H1 (cell line): Measurements from ENCODE around the gene CHAC2. TPM values are rescaled to one million over a fixed set of nuclear protein-coding genes. Genes with fewer than 3 reads are reported as not detected.

ENCODE experiments used
- BACH1 ChIP-seq: IDR thresholded peaks from 2 replicates; pipeline ENCODE4 v1.6.1; 2012; ENCODE audit warnings: low read length, improper control_type of control experiment
- CEBPB ChIP-seq: IDR thresholded peaks from 2 replicates; pipeline ENCODE4 v1.6.1; 2012; ENCODE audit warnings: low read depth, low read length
- GABPA ChIP-seq: IDR thresholded peaks from 2 replicates; pipeline ENCODE4 v1.6.1; 2011; ENCODE audit warnings: mild to moderate bottlenecking, low read length, moderate library complexity, borderline replicate concordance; ENCODE audit not compliant: insufficient read depth
- RXRA ChIP-seq: IDR thresholded peaks from 2 replicates; pipeline ENCODE4 v1.6.1; 2011; ENCODE audit warnings: low read depth, mild to moderate bottlenecking, low read length, moderate library complexity; ENCODE audit not compliant: insufficient read depth
- YY1 ChIP-seq: IDR thresholded peaks from 2 replicates; pipeline ENCODE4 v1.6.1; 2011; ENCODE audit warnings: low read depth, mild to moderate bottlenecking, low read length
- polyA plus RNA-seq, 7 experiments: library from polyadenylated mRNA; depleted of rRNA in 3 of 7; stranded (reverse) in 5 of 7; unstranded in 2 of 7; fragments of >200 nt in 5 of 7; fragments of 200-250 nt in 2 of 7; gene quantifications; 1 replicate in 5 of 7; 2 replicates in 1 of 7; 4 replicates in 1 of 7; pipeline versions ENCODE4 v1.2.1 to v1.2.3, GENCODE V29; 2011 to 2013; ENCODE audit warnings: missing spikeins in 2 of 7, mixed read lengths in 2 of 7
- total RNA-seq: library from RNA; stranded (reverse); fragmentation: NEBNext Ultra II Directional; extraction: Animal tissue kit (Norgen Biotek cat#: 25700); gene quantifications from 2 replicates; pipeline ENCODE4 v1.2.1, GENCODE V29; 2021
- TF ChIP-seq, protein P1 (sequence below): fragments of 300-600 bp; sonication (generic); IDR thresholded peaks from 2 replicates; pipeline ENCODE4 v1.7.1; 2012; ENCODE audit warnings: low read length, moderate library complexity, mild to moderate bottlenecking, inconsistent platforms; ENCODE audit not compliant: insufficient replicate concordance

The CHAC2 gene
- total and polyA plus RNA-seq, 2 of the 8 experiments (the other 6 are each of a cell fraction or from before 2014, with no cell fraction given) = 5.4 to 11.2 TPM

DNA sequence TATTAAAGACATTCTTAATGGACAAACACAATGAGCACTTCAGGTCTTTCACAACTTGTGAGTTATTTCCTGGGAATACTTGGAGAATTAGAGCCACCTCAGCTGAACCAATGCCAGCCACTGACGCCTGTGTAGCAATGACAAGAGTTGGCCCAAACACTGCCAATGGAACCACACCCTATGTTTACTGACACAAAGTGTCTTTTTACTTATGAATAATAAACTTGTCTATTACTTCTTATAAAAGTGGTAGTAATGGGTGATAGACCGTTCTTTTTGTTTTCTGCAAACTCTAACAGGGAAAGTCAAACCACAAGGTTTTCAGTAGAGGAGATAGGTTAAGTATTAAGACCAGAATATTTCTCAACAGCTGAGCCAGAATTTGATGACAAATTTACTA, 12.5 kb upstream of the CHAC2 start (continued):
- TF ChIP-seq, protein P1, sequence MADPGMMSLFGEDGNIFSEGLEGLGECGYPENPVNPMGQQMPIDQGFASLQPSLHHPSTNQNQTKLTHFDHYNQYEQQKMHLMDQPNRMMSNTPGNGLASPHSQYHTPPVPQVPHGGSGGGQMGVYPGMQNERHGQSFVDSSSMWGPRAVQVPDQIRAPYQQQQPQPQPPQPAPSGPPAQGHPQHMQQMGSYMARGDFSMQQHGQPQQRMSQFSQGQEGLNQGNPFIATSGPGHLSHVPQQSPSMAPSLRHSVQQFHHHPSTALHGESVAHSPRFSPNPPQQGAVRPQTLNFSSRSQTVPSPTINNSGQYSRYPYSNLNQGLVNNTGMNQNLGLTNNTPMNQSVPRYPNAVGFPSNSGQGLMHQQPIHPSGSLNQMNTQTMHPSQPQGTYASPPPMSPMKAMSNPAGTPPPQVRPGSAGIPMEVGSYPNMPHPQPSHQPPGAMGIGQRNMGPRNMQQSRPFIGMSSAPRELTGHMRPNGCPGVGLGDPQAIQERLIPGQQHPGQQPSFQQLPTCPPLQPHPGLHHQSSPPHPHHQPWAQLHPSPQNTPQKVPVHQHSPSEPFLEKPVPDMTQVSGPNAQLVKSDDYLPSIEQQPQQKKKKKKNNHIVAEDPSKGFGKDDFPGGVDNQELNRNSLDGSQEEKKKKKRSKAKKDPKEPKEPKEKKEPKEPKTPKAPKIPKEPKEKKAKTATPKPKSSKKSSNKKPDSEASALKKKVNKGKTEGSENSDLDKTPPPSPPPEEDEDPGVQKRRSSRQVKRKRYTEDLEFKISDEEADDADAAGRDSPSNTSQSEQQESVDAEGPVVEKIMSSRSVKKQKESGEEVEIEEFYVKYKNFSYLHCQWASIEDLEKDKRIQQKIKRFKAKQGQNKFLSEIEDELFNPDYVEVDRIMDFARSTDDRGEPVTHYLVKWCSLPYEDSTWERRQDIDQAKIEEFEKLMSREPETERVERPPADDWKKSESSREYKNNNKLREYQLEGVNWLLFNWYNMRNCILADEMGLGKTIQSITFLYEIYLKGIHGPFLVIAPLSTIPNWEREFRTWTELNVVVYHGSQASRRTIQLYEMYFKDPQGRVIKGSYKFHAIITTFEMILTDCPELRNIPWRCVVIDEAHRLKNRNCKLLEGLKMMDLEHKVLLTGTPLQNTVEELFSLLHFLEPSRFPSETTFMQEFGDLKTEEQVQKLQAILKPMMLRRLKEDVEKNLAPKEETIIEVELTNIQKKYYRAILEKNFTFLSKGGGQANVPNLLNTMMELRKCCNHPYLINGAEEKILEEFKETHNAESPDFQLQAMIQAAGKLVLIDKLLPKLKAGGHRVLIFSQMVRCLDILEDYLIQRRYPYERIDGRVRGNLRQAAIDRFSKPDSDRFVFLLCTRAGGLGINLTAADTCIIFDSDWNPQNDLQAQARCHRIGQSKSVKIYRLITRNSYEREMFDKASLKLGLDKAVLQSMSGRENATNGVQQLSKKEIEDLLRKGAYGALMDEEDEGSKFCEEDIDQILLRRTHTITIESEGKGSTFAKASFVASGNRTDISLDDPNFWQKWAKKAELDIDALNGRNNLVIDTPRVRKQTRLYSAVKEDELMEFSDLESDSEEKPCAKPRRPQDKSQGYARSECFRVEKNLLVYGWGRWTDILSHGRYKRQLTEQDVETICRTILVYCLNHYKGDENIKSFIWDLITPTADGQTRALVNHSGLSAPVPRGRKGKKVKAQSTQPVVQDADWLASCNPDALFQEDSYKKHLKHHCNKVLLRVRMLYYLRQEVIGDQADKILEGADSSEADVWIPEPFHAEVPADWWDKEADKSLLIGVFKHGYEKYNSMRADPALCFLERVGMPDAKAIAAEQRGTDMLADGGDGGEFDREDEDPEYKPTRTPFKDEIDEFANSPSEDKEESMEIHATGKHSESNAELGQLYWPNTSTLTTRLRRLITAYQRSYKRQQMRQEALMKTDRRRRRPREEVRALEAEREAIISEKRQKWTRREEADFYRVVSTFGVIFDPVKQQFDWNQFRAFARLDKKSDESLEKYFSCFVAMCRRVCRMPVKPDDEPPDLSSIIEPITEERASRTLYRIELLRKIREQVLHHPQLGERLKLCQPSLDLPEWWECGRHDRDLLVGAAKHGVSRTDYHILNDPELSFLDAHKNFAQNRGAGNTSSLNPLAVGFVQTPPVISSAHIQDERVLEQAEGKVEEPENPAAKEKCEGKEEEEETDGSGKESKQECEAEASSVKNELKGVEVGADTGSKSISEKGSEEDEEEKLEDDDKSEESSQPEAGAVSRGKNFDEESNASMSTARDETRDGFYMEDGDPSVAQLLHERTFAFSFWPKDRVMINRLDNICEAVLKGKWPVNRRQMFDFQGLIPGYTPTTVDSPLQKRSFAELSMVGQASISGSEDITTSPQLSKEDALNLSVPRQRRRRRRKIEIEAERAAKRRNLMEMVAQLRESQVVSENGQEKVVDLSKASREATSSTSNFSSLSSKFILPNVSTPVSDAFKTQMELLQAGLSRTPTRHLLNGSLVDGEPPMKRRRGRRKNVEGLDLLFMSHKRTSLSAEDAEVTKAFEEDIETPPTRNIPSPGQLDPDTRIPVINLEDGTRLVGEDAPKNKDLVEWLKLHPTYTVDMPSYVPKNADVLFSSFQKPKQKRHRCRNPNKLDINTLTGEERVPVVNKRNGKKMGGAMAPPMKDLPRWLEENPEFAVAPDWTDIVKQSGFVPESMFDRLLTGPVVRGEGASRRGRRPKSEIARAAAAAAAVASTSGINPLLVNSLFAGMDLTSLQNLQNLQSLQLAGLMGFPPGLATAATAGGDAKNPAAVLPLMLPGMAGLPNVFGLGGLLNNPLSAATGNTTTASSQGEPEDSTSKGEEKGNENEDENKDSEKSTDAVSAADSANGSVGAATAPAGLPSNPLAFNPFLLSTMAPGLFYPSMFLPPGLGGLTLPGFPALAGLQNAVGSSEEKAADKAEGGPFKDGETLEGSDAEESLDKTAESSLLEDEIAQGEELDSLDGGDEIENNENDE = no peak
- TF ChIP-seq CEBPB (no peak), GABPA (no peak), YY1 (no peak), BACH1 (no peak), RXRA (no peak)
